ENCODE measurements around the gene MBD4. TPM values are rescaled to one million over a fixed set of nuclear protein-coding genes. Genes with fewer than 3 reads are reported as not detected.

The MBD4 gene
- total RNA-seq, 2 experiments from 2014 or later: 47.1 to 47.4 TPM

DNA sequence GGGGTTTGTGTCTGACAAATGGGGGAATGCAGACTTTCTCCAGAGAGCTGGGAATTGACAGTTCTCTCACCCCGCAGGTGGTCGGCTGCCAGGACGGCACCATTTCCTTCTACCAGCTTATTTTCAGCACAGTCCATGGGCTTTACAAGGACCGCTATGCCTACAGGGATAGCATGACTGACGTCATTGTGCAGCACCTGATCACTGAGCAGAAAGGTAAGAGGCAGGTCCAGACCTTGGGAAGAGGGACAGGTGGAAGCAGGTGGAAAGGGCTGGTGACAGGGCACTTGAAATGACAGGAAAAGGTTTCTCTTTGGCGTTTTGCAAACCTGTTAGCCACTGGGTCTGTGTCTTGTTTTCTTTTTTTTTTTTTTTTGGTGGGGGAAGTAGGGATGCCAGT lies 36.8 kb upstream of the MBD4 start:
- peaks cover 2% of the 10 kb centered on the region for H3K4me1 Mint-ChIP-seq
- no peaks in the 10 kb centered on the region for H3K9me3 Mint-ChIP-seq
- H3K4me3 Mint-ChIP-seq: no peak overlapping the region
- H3K27ac Mint-ChIP-seq: peak overlapping the region; percentile 10
- H3K36me3 Mint-ChIP-seq (ENCODE audit: low read depth): peaks cover 16% of the 10 kb centered on the region
- ChIA-PET CTCF (no interaction called here), POLR2A (no interaction called here)
- H3K27me3 Mint-ChIP-seq: no peaks in the 10 kb centered on the region
- DNase-seq: no peak

DNA sequence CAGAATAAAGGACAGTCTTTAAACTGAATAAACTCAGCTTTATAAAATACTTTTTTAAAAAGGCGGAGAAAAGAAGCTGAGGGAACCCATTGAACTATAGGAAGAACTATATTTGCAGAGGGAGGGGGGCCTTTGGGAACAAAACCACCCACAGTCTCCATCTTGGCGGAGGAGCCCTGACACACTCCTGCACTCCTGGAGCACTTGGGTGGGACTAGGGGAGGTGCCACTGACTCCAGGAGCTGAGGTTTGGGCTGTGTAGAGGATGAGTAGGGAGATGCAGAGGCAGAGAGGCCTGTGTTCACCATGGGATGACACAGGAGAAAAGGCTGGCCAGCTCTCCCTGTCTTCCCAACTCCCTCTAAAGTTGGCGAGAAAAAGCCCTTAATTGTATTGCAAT lies 36.1 kb upstream of the MBD4 start:
- no peak overlapping the region for H3K27ac Mint-ChIP-seq
- no peaks in the 10 kb centered on the region for H3K27me3 Mint-ChIP-seq
- CTCF ChIA-PET: interaction anchor here (1.3 kb wide), 1 partner anchor 14 kb away, joined by 3 read pairs; no protein-coding TSS in a partner anchor

DNA sequence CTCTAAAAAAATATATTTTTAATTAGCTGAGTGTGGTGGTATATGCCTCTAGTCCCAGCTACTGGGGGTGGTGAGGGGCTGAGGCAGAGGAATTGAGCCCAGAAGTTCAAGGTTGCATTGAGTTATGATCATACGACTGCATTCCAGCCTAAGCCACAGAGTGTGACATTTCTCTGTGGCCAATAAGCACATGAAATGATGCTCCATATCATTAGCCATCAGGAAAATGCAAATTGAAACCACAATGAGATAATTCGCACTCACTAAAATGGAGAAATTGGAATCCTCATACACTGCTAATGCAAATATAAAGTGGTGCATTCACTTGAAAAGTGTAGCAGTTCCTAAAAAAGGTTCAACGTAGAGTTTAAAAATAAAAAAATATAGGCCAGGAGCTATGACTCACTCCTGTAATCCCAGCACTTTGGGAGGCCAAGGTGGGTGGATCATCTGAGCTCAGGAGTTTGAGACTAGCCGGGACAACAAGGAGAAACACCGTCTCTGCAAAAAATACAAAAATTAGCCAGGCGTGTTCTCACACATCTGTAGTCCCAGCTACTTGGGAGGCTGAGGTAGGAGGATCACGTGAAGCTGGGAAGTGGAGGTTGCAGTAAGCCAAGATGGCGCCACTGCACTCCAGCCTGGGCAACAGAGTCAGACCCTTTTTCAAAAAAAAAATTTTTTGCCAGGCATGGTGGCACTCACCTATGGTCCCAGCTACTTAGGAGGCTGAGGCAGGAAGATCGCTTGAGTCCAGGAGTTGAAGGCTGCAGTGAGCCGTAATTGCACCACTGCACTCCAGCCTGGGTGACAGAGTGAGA lies 35.4 kb upstream of the MBD4 start:
- Mint-ChIP-seq H3K27ac (no peak overlapping the region), H3K36me3 (ENCODE audit: low read depth) (peaks cover 16% of the 10 kb centered on the region), H3K4me1 (no peaks in the 10 kb centered on the region), H3K4me3 (no peak overlapping the region), H3K9me3 (no peaks in the 10 kb centered on the region), H3K27me3 (no peaks in the 10 kb centered on the region)
- no peak for DNase-seq
- ChIA-PET POLR2A (no interaction called here), CTCF (interaction anchor here (1.3 kb wide), 1 partner anchor 15 kb away, joined by 3 read pairs; no protein-coding TSS in a partner anchor)

More for the DNA sequence above, 36.1 kb upstream of the MBD4 start:
- no peak for DNase-seq
- Mint-ChIP-seq H3K36me3 (ENCODE audit: low read depth) (peaks cover 16% of the 10 kb centered on the region), H3K9me3 (no peaks in the 10 kb centered on the region), H3K4me1 (no peaks in the 10 kb centered on the region), H3K4me3 (no peak overlapping the region)
- POLR2A ChIA-PET: no interaction called here

DNA sequence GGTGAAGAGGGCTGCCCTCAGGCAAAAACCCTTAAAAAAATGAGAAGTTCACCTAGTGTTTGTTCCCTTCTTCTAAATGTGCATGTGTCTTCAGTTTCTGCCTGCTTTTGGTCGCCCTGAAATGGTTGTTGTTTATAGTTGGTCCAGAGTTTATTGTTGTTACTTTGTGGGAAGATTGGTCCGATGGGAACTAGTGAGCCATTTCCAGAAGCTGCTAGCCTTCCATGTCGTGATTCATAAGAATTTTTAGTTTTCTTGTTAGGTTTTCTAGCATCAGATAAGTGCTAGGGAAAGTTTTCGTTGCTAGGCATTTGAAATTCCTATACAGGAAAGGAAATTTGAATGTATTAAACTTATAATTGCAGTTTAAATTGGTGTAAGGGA lies 34.0 kb upstream of the MBD4 start:
- H3K9me3 Mint-ChIP-seq: no peaks in the 10 kb centered on the region
- DNase-seq: no peak
- H3K27me3 Mint-ChIP-seq: no peaks in the 10 kb centered on the region
- CTCF ChIA-PET: interaction anchor here (1.0 kb wide), 1 partner anchor 16 kb away, joined by 6 read pairs; no protein-coding TSS in a partner anchor
- H3K4me1 Mint-ChIP-seq: peaks cover 2% of the 10 kb centered on the region
- H3K4me3 Mint-ChIP-seq: no peak overlapping the region
- POLR2A ChIA-PET: no interaction called here
- H3K36me3 Mint-ChIP-seq (ENCODE audit: low read depth): peaks cover 17% of the 10 kb centered on the region
- no peak overlapping the region for H3K27ac Mint-ChIP-seq

DNA sequence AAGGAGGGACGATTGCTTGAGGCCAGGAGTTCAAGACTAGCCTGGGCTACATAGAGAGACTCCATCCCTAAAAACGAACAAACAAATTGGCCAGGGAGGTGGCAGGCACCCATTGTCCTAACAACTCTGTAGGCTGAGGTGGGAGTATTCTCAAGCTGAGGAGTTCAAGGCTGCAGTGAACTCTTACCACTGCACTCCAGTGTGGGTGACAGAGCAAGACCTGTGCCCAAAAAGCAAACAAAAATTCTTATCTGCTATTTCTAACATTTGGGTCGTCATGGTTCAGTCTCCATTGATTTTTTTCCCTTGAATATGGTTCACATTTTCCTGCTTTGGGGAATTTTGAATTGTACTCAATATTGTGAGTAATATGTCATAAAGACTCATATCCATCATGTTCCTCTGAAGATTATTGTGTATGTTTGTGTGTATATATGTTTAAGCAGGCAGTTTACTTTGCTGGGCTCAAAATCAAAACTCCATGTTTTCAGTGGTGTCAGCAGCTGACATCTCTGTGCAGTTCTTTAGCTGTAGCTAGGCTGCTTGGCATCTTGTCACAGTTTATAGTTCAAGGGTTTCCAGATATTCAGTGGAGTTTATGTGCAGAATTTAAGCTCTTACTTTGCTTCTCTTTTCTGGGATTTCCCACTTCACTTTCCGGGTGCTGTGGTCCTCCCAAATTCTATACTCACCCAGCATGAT lies 33.5 kb upstream of the MBD4 start:
- no peak for DNase-seq
- no peak overlapping the region for H3K4me3 Mint-ChIP-seq
- ChIA-PET CTCF (interaction anchor here (1.0 kb wide), 1 partner anchor 17 kb away, joined by 6 read pairs; no protein-coding TSS in a partner anchor), POLR2A (no interaction called here)
- H3K9me3 Mint-ChIP-seq: no peaks in the 10 kb centered on the region
- no peak overlapping the region for H3K27ac Mint-ChIP-seq
- no peaks in the 10 kb centered on the region for H3K27me3 Mint-ChIP-seq
- peaks cover 2% of the 10 kb centered on the region for H3K4me1 Mint-ChIP-seq
- H3K36me3 Mint-ChIP-seq (ENCODE audit: low read depth): peaks cover 17% of the 10 kb centered on the region

DNA sequence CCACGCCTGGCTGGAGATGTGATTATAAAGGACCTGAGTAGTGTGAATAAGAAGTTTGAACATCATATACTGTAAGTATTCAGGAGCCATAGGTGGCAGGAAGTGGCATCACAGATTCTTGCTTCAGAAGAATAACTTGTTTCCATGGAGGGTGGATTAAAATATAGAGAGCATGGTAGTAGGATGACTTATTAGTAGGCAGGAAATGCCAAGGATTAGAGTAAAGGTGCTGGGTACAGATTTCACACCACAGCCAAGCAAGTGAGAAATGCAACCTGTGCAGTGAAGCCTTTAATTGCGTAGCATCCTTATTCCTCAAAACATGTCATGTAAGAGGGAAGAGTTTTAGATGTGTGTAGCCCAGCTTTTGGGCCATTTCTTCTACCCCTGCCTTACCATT lies 31.1 kb upstream of the MBD4 start:
- H3K4me3 Mint-ChIP-seq: no peak overlapping the region

DNA sequence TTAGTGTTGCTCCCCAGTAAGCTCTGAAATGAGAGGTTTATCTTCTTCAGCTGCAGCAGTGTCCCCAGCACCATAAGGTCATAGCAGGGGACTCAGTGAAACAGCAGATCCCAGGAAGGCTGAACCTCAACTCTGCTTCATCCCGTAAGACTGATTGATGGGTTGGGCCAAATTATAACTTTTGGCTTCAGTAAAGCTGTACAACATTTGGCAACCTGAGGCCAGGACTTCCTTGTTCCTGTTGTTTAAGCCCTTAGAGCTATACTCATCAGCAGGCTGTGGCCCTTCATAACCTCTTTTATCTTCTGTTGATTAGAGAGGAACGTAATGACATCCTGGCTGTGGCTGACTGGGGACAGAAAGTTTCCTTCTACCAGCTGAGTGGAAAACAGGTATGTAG lies 29.3 kb upstream of the MBD4 start:
- CTCF ChIA-PET: interaction anchor here (1.1 kb wide), 1 partner anchor 21 kb away, joined by 5 read pairs; no protein-coding TSS in a partner anchor
- Mint-ChIP-seq H3K4me3 (no peak overlapping the region), H3K27ac (no peak overlapping the region), H3K36me3 (ENCODE audit: low read depth) (peaks cover 8% of the 10 kb centered on the region), H3K4me1 (peaks cover 2% of the 10 kb centered on the region), H3K9me3 (no peaks in the 10 kb centered on the region), H3K27me3 (no peaks in the 10 kb centered on the region)
- POLR2A ChIA-PET: interaction anchor here (1.2 kb wide), 1 partner anchor 29 kb away, joined by 3 read pairs; the partner anchor contains the start of genes IFT122 and MBD4
- no peak for DNase-seq

More for the DNA sequence above, 31.1 kb upstream of the MBD4 start:
- no peaks in the 10 kb centered on the region for H3K27me3 Mint-ChIP-seq
- no peak overlapping the region for H3K27ac Mint-ChIP-seq
- H3K9me3 Mint-ChIP-seq: no peaks in the 10 kb centered on the region
- peaks cover 8% of the 10 kb centered on the region for H3K36me3 Mint-ChIP-seq (ENCODE audit: low read depth)
- no peak for DNase-seq
- ChIA-PET CTCF (no interaction called here), POLR2A (interaction anchor here (1.0 kb wide), 1 partner anchor 156 kb away, joined by 3 read pairs; no protein-coding TSS in a partner anchor)
- H3K4me1 Mint-ChIP-seq: peaks cover 2% of the 10 kb centered on the region

DNA sequence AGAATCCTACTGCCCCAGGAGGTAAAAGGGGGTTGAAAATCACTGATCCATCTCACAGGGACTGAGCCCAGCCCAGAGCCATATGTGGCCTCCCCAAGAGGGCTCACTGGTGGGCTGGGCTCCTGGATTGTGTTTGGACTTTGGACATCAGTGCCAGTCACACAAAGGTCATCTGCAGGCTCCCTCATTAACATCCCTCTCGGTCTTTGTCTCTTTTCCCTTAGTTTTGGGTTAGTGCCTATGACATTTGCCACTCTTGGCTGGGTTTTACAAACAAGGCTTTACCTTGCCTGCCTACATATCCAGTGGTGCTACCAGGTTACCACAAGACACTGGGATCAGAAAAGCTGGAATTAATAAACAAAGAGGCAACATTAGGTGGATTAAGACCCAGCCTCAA lies 28.2 kb upstream of the MBD4 start:
- H3K36me3 Mint-ChIP-seq (ENCODE audit: low read depth): peaks cover 8% of the 10 kb centered on the region
- H3K4me3 Mint-ChIP-seq: no peak overlapping the region
- H3K9me3 Mint-ChIP-seq: no peaks in the 10 kb centered on the region
- no peak overlapping the region for H3K27ac Mint-ChIP-seq
- no peaks in the 10 kb centered on the region for H3K27me3 Mint-ChIP-seq
- peaks cover 2% of the 10 kb centered on the region for H3K4me1 Mint-ChIP-seq
- ChIA-PET CTCF (no interaction called here), POLR2A (no interaction called here)
- no peak for DNase-seq

DNA sequence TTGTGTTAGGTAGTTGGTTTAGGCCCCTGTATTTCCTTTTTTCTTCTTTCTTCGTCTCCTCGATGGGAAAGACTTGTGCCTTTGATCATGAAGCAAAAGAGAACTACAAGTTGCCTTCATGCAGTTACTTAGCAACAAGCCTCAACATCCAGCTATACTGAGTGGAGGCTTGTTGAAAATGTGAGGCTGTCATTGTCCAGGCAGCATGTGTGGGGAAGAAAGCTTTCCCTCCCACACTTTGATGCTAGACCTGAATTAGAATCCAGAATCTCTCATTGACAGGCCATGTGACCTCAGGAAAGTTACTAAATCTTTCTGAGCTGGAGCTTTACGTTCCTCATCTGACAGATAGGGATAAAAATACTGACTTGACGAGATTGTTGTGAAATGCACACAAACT lies 24.0 kb upstream of the MBD4 start:
- H3K27ac Mint-ChIP-seq: no peak overlapping the region
- H3K36me3 Mint-ChIP-seq (ENCODE audit: low read depth): peaks cover 13% of the 10 kb centered on the region
- H3K9me3 Mint-ChIP-seq: no peaks in the 10 kb centered on the region
- POLR2A ChIA-PET: no interaction called here
- no peaks in the 10 kb centered on the region for H3K27me3 Mint-ChIP-seq
- H3K4me3 Mint-ChIP-seq: no peak overlapping the region
- no peak for DNase-seq
- CTCF ChIA-PET: interaction anchor here (0.6 kb wide), 1 partner anchor 64 kb away, joined by 4 read pairs; no protein-coding TSS in a partner anchor
- peaks cover 9% of the 10 kb centered on the region for H3K4me1 Mint-ChIP-seq

DNA sequence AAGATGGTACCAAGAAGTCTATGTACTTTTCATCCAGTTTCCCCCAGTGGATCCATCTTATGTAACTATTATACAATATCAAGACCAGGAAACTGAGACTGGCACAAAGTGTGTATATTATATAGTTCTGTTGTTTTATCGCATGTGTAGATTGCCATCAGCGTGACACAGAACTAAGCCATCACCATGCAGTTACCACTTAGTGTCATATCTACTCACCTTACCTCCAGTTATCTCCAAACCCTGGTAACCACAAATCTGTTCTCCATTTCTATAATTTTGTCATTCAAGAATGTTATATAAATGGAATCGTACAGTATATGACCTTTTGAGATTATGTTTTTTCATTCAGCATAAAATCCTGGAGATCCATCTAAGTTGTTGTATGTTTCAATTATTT lies 23.3 kb upstream of the MBD4 start:
- Mint-ChIP-seq H3K27me3 (no peaks in the 10 kb centered on the region), H3K9me3 (no peaks in the 10 kb centered on the region), H3K4me1 (peaks cover 9% of the 10 kb centered on the region), H3K4me3 (no peak overlapping the region), H3K27ac (no peak overlapping the region), H3K36me3 (ENCODE audit: low read depth) (peaks cover 17% of the 10 kb centered on the region)
- POLR2A ChIA-PET: no interaction called here
- CTCF ChIA-PET: no interaction called here
- no peak for DNase-seq

DNA sequence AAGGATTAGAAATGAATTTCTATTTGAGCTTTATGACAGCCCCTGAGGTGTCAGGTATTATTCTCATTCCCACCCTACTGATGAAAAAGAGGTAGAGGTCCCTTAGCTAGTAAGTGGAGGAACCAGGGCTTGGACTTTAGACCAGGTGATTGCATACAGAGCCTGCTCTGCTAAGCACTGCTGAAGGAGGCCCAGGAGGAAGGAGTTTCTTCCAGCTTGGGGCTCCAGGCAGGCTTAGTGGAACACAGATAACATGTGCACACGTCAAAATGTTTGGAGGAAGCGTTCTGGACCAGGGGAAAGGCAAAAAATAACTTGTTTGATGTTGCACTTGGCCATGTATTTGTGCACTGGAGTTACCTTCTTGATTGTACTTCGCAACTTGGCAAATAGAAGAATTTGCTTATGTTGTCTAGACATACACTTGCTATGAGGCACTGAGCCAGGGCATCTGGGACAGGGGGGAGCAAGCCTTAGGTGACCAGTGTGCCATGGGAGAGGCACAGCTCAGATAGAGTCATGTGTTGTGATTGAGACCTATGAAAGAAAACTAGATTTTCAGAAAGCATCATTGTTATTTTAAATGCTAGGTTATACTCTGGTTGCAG lies 22.7 kb upstream of the MBD4 start:
- H3K9me3 Mint-ChIP-seq: no peaks in the 10 kb centered on the region
- DNase-seq: no peak
- CTCF ChIA-PET: no interaction called here
- no peak overlapping the region for H3K27ac Mint-ChIP-seq
- H3K36me3 Mint-ChIP-seq (ENCODE audit: low read depth): peaks cover 18% of the 10 kb centered on the region
- H3K27me3 Mint-ChIP-seq: no peaks in the 10 kb centered on the region
- peaks cover 9% of the 10 kb centered on the region for H3K4me1 Mint-ChIP-seq
- POLR2A ChIA-PET: no interaction called here
- H3K4me3 Mint-ChIP-seq: no peak overlapping the region

DNA sequence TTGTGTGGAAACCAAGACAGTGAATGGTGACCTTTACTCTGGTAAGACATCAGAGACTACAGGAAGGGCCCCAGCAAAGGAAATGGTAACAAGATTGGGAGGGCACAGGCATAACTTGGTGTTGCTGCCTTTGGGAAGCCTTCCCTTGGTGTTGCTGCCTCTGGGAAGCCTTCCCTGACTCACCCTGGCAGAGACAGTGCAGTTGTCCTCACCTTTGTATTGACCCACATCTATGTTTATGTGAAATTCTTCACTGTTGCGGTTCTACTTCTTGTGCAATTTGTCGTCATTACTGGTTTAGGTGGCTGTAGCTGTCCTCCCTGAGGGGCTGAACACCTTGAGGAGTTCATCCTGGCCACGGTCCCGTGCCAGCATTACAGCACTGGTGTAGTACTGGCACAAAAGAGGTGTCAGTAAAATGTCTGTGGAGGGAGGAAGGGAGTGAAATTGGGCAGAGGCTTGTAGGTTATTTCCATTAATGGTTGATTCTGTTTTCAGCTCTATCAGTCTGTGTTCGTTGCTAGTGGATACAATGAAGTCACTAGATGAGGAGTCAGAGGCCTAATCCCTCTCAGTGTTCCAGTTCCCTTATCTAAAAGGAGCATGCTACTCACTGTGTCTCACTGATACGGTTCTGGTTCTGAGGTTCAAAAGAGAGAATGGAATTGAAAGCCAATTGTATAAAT lies 21.9 kb upstream of the MBD4 start:
- no peak for DNase-seq
- Mint-ChIP-seq H3K4me3 (no peak overlapping the region), H3K9me3 (no peaks in the 10 kb centered on the region), H3K36me3 (ENCODE audit: low read depth) (peaks cover 22% of the 10 kb centered on the region), H3K27me3 (no peaks in the 10 kb centered on the region), H3K4me1 (peaks cover 9% of the 10 kb centered on the region), H3K27ac (no peak overlapping the region)
- POLR2A ChIA-PET: no interaction called here
- CTCF ChIA-PET: no interaction called here

DNA sequence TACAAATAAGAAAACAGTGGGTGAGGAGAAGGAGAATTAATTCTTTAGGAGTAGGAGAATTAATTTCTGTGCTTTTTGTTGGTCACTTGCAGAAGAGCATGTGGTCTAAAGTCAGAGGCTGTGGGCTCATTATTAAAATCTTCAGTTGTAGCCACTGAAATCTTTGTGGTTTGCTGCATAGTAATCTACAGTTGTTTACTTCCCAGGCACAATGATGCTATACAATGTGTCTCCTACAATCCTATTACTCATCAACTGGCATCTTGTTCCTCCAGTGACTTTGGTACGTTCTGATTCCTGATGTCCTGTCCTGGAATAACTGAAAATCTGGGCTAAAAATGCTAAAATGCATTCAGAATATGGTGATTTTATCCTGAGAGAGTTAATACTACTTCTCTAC lies 21.3 kb upstream of the MBD4 start:
- H3K36me3 Mint-ChIP-seq (ENCODE audit: low read depth): peaks cover 22% of the 10 kb centered on the region
- DNase-seq: no peak
- ChIA-PET POLR2A (no interaction called here), CTCF (no interaction called here)
- H3K4me1 Mint-ChIP-seq: peaks cover 9% of the 10 kb centered on the region
- H3K27me3 Mint-ChIP-seq: no peaks in the 10 kb centered on the region
- no peak overlapping the region for H3K4me3 Mint-ChIP-seq
- H3K27ac Mint-ChIP-seq: no peak overlapping the region
- no peaks in the 10 kb centered on the region for H3K9me3 Mint-ChIP-seq
